Hepatocyte (in vitro differentiated cells): ENCODE results near the gene KRTAP5-2. TPM values are rescaled to one million over a fixed set of nuclear protein-coding genes. Genes with fewer than 3 reads are reported as not detected.

Experiments
- DNase-seq: peaks from one replicate; pipeline ENCODE4 v3.0.0-alpha.2; 2016; ENCODE audit warnings: low spot score
- H2AFZ ChIP-seq: fragments of 200-600 bp; sonication (generic); 2 replicates; pipeline ENCODE4 v1.6.0; 2016; ENCODE audit warnings: antibody characterized with exemption, mild to moderate bottlenecking
- H3K27ac ChIP-seq: fragments of 200-600 bp; sonication (generic); 2 replicates; pipeline ENCODE4 v1.5.1; 2016; ENCODE audit warnings: mild to moderate bottlenecking
- H3K27me3 ChIP-seq: fragments of 200-600 bp; sonication (generic); 2 replicates; pipeline ENCODE4 v1.6.1; 2016
- H3K36me3 ChIP-seq: fragments of 200-600 bp; sonication (generic); replicated peaks from 2 replicates; pipeline ENCODE4 v1.5.1; 2016; ENCODE audit warnings: low read depth; ENCODE audit not compliant: insufficient read depth
- H3K4me1 ChIP-seq: fragments of 200-600 bp; sonication (generic); 2 replicates; pipeline ENCODE4 v1.5.1; 2016; ENCODE audit warnings: mild to moderate bottlenecking, moderate library complexity; ENCODE audit not compliant: insufficient read depth
- H3K4me2 ChIP-seq: fragments of 200-600 bp; sonication (generic); 2 replicates; pipeline ENCODE4 v1.6.0; 2016
- H3K4me3 ChIP-seq: fragments of 200-600 bp; sonication (generic); 2 replicates; pipeline ENCODE4 v1.5.1; 2016; ENCODE audit warnings: mild to moderate bottlenecking
- H3K79me2 ChIP-seq: fragments of 200-600 bp; sonication (generic); 2 replicates; pipeline ENCODE4 v1.6.0; 2017; ENCODE audit warnings: mild to moderate bottlenecking
- H3K9me2 ChIP-seq: fragments of 200-600 bp; sonication (generic); replicated peaks from 2 replicates; pipeline ENCODE4 v1.6.0; 2017; ENCODE audit warnings: mild to moderate bottlenecking; ENCODE audit not compliant: insufficient read depth
- H3K9me3 ChIP-seq: fragments of 200-600 bp; sonication (generic); 2 replicates; pipeline ENCODE4 v1.5.1; 2016; ENCODE audit warnings: low read depth, mild to moderate bottlenecking
- H4K20me1 ChIP-seq: fragments of 200-600 bp; sonication (generic); 2 replicates; pipeline ENCODE4 v1.6.0; 2016; ENCODE audit warnings: mild to moderate bottlenecking; ENCODE audit not compliant: insufficient read depth, poor library complexity, severe bottlenecking
- EZH2 ChIP-seq: fragments of 200-600 bp; sonication (generic); IDR thresholded peaks from 2 replicates; pipeline ENCODE4 v1.6.1; 2016; ENCODE audit warnings: antibody characterized with exemption, mild to moderate bottlenecking, borderline replicate concordance
- EZH2phosphoT487 ChIP-seq: fragments of 200-600 bp; sonication (generic); IDR thresholded peaks from one replicate; pipeline ENCODE4 v1.6.1; 2018; ENCODE audit warnings: antibody characterized with exemption, mild to moderate bottlenecking, low read depth, moderate library complexity; ENCODE audit not compliant: unreplicated experiment, severe bottlenecking
- WGBS: methylation state at CpG from one replicate; pipeline ENCODE4 v1.1.6; 2016; ENCODE audit warnings: low lambda C conversion rate; ENCODE audit errors: missing lambda C conversion rate; 5-methylcytosine and 5-hydroxymethylcytosine counted together
- polyA plus RNA-seq: library from polyadenylated mRNA; unstranded; fragments of >200 nt; fragmentation: Nextera tagmentation; extraction: Ambion mirVana; gene quantifications from 2 replicates; pipeline ENCODE4 v1.2.1, GENCODE V29; 2016
- total RNA-seq: library from RNA; depleted of rRNA; stranded (reverse); fragments of >200 nt; gene quantifications from 2 replicates; pipeline ENCODE4 v1.2.3, GENCODE V29; 2014
- TF ChIP-seq, protein P1 (sequence below): fragments of 200-600 bp; sonication (generic); IDR thresholded peaks from 2 replicates; pipeline ENCODE4 v1.5.1; 2016; ENCODE audit warnings: antibody characterized with exemption, mild to moderate bottlenecking; ENCODE audit not compliant: poor library complexity

KRTAP5-2 gene
- total and polyA plus RNA-seq, 2 experiments from 2014 or later = not detected

DNA sequence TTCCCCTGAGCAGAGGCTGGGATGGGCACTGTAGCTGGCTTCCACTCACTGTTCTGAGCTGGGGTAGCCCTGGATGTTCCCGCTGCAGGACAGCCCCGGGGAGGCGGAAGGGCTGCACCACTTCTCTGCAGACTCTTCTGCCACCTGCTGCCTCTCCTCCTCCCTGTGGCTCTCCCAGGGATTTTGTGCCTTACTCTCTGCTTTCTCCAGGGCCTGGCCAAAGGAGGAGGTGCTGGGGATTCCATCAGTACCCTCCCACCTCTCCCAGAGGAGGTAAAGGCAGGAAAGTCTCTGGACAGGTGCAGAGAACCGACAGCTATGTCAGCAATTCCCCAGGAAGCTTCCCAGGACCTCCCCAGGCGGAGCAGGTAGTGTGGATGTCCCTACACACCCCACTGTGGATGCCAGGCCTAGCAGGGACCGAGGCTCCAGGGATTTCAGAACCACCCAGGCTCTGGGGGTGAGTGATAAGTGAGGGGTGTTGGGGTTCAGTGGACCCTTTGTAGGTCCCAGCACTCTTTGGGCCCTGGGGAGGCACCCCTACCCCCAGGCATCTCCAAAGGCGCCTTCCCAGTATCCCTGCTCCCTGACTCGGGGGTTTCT is 37.3 kb downstream of the KRTAP5-2 start:
- peaks cover 4% of the 10 kb centered on the region for H4K20me1 ChIP-seq
- H3K9me2 ChIP-seq = no peaks in the 10 kb centered on the region
- H2AFZ ChIP-seq = no peak overlapping the region
- no peak for DNase-seq
- peaks cover 26% of the 10 kb centered on the region for H3K4me1 ChIP-seq
- H3K27ac ChIP-seq = no peak overlapping the region
- no peaks in the 10 kb centered on the region for H3K27me3 ChIP-seq
- WGBS = 91% methylated on average over 8 of the region's 8 CpGs
- no peak overlapping the region for H3K4me2 ChIP-seq
- TF ChIP-seq, protein P1, sequence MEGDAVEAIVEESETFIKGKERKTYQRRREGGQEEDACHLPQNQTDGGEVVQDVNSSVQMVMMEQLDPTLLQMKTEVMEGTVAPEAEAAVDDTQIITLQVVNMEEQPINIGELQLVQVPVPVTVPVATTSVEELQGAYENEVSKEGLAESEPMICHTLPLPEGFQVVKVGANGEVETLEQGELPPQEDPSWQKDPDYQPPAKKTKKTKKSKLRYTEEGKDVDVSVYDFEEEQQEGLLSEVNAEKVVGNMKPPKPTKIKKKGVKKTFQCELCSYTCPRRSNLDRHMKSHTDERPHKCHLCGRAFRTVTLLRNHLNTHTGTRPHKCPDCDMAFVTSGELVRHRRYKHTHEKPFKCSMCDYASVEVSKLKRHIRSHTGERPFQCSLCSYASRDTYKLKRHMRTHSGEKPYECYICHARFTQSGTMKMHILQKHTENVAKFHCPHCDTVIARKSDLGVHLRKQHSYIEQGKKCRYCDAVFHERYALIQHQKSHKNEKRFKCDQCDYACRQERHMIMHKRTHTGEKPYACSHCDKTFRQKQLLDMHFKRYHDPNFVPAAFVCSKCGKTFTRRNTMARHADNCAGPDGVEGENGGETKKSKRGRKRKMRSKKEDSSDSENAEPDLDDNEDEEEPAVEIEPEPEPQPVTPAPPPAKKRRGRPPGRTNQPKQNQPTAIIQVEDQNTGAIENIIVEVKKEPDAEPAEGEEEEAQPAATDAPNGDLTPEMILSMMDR = no peak
- TF ChIP-seq EZH2 (no peak), EZH2phosphoT487 (no peak)
- no peaks in the 10 kb centered on the region for H3K79me2 ChIP-seq
- no peaks in the 10 kb centered on the region for H3K36me3 ChIP-seq
- H3K4me3 ChIP-seq = no peak overlapping the region
- no peaks in the 10 kb centered on the region for H3K9me3 ChIP-seq

DNA sequence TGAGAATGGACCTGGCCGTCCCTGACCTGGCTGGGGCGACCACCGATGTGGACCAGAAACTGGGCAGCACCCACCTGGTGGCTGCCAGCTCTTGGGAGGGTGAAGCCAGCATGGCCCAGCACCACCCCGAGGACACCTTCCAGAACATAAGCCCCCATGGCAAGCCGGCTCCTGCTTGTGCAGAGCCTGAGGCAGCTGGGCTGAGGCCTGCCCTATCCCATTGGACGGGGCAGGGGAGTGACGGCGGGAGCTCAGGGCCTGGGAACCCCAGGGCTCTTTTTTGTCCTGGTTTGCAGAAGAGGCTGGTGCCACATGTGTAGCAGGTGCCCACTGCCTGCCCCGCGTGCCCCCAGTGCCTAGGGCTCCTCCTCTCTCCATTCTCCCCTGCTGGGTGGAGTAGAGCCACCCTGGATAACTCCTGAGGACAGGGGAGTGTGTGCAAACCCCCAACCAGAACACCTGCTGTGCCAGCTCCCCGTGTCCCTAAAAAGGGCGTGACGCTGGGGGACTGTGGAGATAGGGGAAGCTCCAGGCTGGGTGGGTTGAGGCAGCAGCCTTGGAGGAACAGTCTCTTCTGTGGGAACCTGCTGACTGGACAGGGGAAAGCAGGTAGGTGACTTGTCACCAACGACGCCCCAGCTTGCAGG is 38.0 kb downstream of the KRTAP5-2 start:
- 93% methylated on average over 15 of the region's 15 CpGs for WGBS
- H3K36me3 ChIP-seq = no peaks in the 10 kb centered on the region
- H3K4me3 ChIP-seq = no peak overlapping the region
- no peaks in the 10 kb centered on the region for H3K9me2 ChIP-seq
- no peak overlapping the region for H3K27ac ChIP-seq
- no peaks in the 10 kb centered on the region for H3K27me3 ChIP-seq
- no peak for TF ChIP-seq EZH2phosphoT487
- TF ChIP-seq, protein P1 = no peak
- TF ChIP-seq EZH2 = no peak
- H4K20me1 ChIP-seq = peaks cover 3% of the 10 kb centered on the region
- DNase-seq = no peak
- H3K4me2 ChIP-seq = no peak overlapping the region
- H3K79me2 ChIP-seq = no peaks in the 10 kb centered on the region
- no peaks in the 10 kb centered on the region for H3K9me3 ChIP-seq
- H2AFZ ChIP-seq = no peak overlapping the region
- peaks cover 33% of the 10 kb centered on the region for H3K4me1 ChIP-seq

DNA sequence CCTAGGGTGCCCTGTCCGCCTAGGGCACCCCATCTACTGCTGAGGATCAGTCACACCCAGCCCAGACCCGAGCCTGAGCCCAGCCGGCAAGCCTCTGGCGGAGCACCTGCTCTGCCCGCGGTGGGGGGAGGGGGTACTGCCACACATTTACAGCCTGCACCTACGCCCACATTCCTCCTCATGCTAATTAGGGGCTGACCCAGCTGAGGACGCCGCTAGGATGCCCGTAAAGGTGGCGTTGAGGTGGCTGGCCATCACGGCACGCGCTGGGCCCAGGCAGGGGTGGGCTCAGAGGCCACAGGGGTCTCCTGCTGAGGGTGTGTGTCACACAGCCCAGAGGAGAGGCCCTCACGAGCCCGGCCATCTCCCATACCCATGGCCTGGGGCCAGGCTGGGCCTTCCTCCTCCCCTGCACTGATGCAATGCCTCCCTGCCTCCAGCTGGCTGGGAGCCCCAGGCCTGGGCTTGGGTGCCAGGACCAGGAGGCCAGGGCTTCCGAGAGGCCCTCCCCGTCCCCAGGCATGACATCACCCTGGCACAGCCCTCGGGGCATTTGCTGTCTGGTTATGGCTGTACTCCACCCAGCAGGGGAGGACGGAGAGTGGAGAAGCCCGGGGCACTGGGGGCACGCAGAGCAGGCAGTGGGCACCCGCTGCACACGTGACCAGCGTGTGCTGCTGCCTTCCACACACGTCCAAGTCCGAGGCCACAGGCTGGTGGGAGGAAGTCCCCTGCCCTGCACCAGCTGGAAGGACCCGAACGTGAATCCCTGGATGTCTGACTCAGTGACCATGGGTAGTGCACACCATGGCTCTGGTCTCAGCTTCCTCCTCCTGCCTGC is 38.8 kb downstream of the KRTAP5-2 start:
- no peaks in the 10 kb centered on the region for H3K9me3 ChIP-seq
- no peak overlapping the region for H3K4me3 ChIP-seq
- 79% methylated on average over 29 of the region's 29 CpGs for WGBS
- peak overlapping the region; percentile 66 for H3K27ac ChIP-seq
- H3K36me3 ChIP-seq = no peaks in the 10 kb centered on the region
- no peaks in the 10 kb centered on the region for H4K20me1 ChIP-seq
- TF ChIP-seq EZH2 = no peak
- TF ChIP-seq EZH2phosphoT487 = no peak
- TF ChIP-seq, protein P1 = no peak
- no peaks in the 10 kb centered on the region for H3K9me2 ChIP-seq
- H2AFZ ChIP-seq = no peak overlapping the region
- H3K27me3 ChIP-seq = no peaks in the 10 kb centered on the region
- H3K4me2 ChIP-seq = peak overlapping the region; percentile 5
- DNase-seq = peak; percentile 67
- H3K79me2 ChIP-seq = no peaks in the 10 kb centered on the region
- H3K4me1 ChIP-seq = peaks cover 40% of the 10 kb centered on the region
